Measurements from ENCODE around the gene P2RY8. TPM values are rescaled to one million over a fixed set of nuclear protein-coding genes. Genes with fewer than 3 reads are reported as not detected.

The P2RY8 gene
- total RNA-seq, 1 experiment from 2014 or later, result 0.37 TPM

DNA sequence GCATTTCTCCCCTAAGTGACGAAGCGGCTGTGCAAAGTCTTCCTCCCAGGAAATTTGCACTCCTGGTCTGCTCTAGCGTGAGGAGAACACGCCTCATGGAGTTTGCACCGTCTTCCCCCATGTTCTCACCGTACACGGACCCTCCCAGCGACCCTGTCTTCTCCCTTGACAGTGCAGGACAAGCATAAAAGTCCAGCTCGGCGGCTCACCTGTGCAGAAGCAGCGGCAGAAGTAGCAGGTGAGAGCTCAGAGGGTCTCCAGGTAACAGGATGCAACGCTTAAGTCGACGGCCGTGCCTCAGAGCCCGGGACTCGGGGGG, 314 bp downstream of the P2RY8 start (continued):
- TF ChIP-seq FOXJ3 (CRISPR knock-in tag; IDR thresholded peaks at IDR 0.05; ENCODE audit: borderline replicate concordance), result no peak
- TF ChIP-seq ZNF317 (CRISPR knock-in tag; IDR thresholded peaks at IDR 0.05; ENCODE audit: borderline replicate concordance, low read depth), result no peak
- TF ChIP-seq, protein P1, sequence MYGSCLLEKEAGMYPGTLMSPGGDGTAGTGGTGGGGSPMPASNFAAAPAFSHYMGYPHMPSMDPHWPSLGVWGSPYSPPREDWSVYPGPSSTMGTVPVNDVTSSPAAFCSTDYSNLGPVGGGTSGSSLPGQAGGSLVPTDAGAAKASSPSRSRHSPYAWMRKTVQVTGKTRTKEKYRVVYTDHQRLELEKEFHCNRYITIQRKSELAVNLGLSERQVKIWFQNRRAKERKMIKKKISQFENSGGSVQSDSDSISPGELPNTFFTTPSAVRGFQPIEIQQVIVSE (CRISPR knock-in tag; IDR thresholded peaks at IDR 0.05; ENCODE audit: borderline replicate concordance), result no peak
- no peak for TF ChIP-seq NR1H2 (CRISPR knock-in tag; IDR thresholded peaks at IDR 0.05)
- TF ChIP-seq USF2 (CRISPR knock-in tag; IDR thresholded peaks at IDR 0.05), result no peak

GRCh38 chrX:1535241-1536041, 1.5 kb downstream of the P2RY8 start:
- no peaks in the 10 kb centered on the region for H3K36me3 Mint-ChIP-seq
- H3K27ac Mint-ChIP-seq, result no peak overlapping the region
- TF ChIP-seq JUN (CRISPR knock-in tag; IDR thresholded peaks at IDR 0.05) (no peak), ZNF396 (CRISPR knock-in tag; IDR thresholded peaks at IDR 0.05; ENCODE audit: borderline replicate concordance) (no peak)
- TF ChIP-seq, protein P2, sequence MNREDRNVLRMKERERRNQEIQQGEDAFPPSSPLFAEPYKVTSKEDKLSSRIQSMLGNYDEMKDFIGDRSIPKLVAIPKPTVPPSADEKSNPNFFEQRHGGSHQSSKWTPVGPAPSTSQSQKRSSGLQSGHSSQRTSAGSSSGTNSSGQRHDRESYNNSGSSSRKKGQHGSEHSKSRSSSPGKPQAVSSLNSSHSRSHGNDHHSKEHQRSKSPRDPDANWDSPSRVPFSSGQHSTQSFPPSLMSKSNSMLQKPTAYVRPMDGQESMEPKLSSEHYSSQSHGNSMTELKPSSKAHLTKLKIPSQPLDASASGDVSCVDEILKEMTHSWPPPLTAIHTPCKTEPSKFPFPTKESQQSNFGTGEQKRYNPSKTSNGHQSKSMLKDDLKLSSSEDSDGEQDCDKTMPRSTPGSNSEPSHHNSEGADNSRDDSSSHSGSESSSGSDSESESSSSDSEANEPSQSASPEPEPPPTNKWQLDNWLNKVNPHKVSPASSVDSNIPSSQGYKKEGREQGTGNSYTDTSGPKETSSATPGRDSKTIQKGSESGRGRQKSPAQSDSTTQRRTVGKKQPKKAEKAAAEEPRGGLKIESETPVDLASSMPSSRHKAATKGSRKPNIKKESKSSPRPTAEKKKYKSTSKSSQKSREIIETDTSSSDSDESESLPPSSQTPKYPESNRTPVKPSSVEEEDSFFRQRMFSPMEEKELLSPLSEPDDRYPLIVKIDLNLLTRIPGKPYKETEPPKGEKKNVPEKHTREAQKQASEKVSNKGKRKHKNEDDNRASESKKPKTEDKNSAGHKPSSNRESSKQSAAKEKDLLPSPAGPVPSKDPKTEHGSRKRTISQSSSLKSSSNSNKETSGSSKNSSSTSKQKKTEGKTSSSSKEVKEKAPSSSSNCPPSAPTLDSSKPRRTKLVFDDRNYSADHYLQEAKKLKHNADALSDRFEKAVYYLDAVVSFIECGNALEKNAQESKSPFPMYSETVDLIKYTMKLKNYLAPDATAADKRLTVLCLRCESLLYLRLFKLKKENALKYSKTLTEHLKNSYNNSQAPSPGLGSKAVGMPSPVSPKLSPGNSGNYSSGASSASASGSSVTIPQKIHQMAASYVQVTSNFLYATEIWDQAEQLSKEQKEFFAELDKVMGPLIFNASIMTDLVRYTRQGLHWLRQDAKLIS (CRISPR knock-in tag; IDR thresholded peaks at IDR 0.05; ENCODE audit: borderline replicate concordance), result no peak
- H3K4me1 Mint-ChIP-seq, result no peaks in the 10 kb centered on the region
- DNase-seq (ENCODE audit: low spot score) (no peak), ATAC-seq (no peak)
- H3K27me3 Mint-ChIP-seq (ENCODE audit: low read depth), result no peaks in the 10 kb centered on the region
- no peaks in the 10 kb centered on the region for H3K9me3 Mint-ChIP-seq
- CTCF ChIA-PET, result no interaction called here
- no peak overlapping the region for H3K4me3 Mint-ChIP-seq
- POLR2A ChIA-PET, result no interaction called here

- Mint-ChIP-seq H3K27ac (no peak overlapping the region), H3K9me3 (no peaks in the 10 kb centered on the region), H3K4me3 (no peak overlapping the region), H3K27me3 (ENCODE audit: low read depth) (no peaks in the 10 kb centered on the region), H3K4me1 (no peaks in the 10 kb centered on the region), H3K36me3 (no peaks in the 10 kb centered on the region)
- TF ChIP-seq ZNF671 (CRISPR knock-in tag; IDR thresholded peaks at IDR 0.05), result no peak
- no peak for TF ChIP-seq TEAD4 (CRISPR knock-in tag; IDR thresholded peaks at IDR 0.05)
- TF ChIP-seq, protein P3, sequence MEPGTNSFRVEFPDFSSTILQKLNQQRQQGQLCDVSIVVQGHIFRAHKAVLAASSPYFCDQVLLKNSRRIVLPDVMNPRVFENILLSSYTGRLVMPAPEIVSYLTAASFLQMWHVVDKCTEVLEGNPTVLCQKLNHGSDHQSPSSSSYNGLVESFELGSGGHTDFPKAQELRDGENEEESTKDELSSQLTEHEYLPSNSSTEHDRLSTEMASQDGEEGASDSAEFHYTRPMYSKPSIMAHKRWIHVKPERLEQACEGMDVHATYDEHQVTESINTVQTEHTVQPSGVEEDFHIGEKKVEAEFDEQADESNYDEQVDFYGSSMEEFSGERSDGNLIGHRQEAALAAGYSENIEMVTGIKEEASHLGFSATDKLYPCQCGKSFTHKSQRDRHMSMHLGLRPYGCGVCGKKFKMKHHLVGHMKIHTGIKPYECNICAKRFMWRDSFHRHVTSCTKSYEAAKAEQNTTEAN (CRISPR knock-in tag; IDR thresholded peaks at IDR 0.05), result no peak
- TF ChIP-seq ZNF219 (CRISPR knock-in tag; IDR thresholded peaks at IDR 0.05; ENCODE audit: borderline replicate concordance), result no peak
- no peak for TF ChIP-seq ELF4 (CRISPR knock-in tag; IDR thresholded peaks at IDR 0.05; ENCODE audit: low read depth)
- no peak for TF ChIP-seq FOXP1 (CRISPR knock-in tag; IDR thresholded peaks at IDR 0.05; ENCODE audit: borderline replicate concordance)
- TF ChIP-seq, protein P4, sequence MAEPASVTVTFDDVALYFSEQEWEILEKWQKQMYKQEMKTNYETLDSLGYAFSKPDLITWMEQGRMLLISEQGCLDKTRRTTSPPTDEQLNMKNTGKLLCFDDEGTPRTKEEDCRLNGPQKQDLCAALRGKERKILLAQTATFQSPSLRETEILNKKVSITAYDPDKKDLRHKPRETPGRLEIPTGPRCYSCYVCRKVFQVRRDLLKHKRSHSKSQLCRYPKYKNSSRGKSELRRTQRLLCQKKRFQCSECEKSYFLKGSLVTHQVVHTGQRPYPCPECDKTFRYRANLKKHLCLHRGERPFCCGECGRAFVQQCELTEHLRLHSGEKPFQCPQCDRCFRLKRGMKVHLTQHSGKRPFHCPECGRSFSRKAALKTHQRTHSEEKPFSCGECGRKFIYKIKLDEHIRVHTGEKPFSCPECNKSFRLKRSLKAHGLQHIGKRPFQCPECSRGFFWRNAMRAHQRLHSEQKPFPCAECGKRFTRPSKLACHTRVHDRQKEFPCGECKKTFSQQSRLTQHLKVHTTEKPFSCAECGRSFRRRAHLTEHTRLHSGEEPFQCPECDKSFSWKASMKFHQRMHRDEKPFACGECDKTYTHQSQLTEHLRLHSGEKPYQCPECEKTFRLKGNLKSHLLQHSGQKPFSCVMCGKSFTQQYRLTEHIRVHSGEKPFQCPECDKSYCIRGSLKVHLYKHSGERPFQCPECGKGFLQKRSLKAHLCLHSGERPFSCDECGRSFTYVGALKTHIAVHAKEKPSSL (CRISPR knock-in tag; conservative IDR thresholded peaks at IDR 0.05), result no peak
- no peak for TF ChIP-seq KAT7 (CRISPR knock-in tag; IDR thresholded peaks at IDR 0.05; ENCODE audit: borderline replicate concordance)
- no peak for TF ChIP-seq JAZF1 (CRISPR knock-in tag; IDR thresholded peaks at IDR 0.05)
- no peak for TF ChIP-seq MYBL2 (CRISPR knock-in tag; IDR thresholded peaks at IDR 0.05)
- TF ChIP-seq SMAD3 (CRISPR knock-in tag; IDR thresholded peaks at IDR 0.05; ENCODE audit: borderline replicate concordance), result no peak
- TF ChIP-seq, protein P5, sequence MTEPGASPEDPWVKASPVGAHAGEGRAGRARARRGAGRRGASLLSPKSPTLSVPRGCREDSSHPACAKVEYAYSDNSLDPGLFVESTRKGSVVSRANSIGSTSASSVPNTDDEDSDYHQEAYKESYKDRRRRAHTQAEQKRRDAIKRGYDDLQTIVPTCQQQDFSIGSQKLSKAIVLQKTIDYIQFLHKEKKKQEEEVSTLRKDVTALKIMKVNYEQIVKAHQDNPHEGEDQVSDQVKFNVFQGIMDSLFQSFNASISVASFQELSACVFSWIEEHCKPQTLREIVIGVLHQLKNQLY (CRISPR knock-in tag; IDR thresholded peaks at IDR 0.05), result no peak
- ATAC-seq, result peak; percentile 90
- ChIA-PET CTCF (no interaction called here), POLR2A (no interaction called here)
- peak; percentile 33 for DNase-seq (ENCODE audit: low spot score)
Observed at GRCh38 chrX:1534301-1535168, 2.5 kb downstream of the P2RY8 start.
